IMR-90 (cell line): ENCODE data around the gene RANBP3. TPM values are rescaled to one million over a fixed set of nuclear protein-coding genes. Genes with fewer than 3 reads are reported as not detected.

Experiments
- ATAC-seq: fragments of 200-7000 bp; cut with Tn5 transposase; 2 replicates; pipeline ENCODE4 v1.9.1; 2020; ENCODE audit warnings: low read depth, mild to moderate bottlenecking, moderate library complexity
- BruUV-seq: library from RNA; stranded (reverse); fragments of 400-500 nt; replicated peaks from 2 replicates; lab custom pipeline; 2021; lab: Mats Ljungman, UMichigan
- CTCF ChIA-PET: fragments of 300-600 bp; formaldehyde crosslinking; extraction: SDS; loops from one replicate; lab custom pipeline; 2021; ENCODE audit warnings: antibody characterized with exemption; lab: Yijun Ruan, JAX
- POLR2A ChIA-PET: fragments of 300-600 bp; sonication (Branson Sonifier 250); formaldehyde crosslinking; loops from one replicate; lab custom pipeline; 2022; ENCODE audit warnings: antibody characterized with exemption; ENCODE audit not compliant: unreplicated experiment; lab: Charles Lee
- DNase-seq: peaks from one replicate; pipeline ENCODE4 v3.0.0; 2013
- H2AFZ ChIP-seq: replicated peaks from 2 replicates; pipeline ENCODE3; 2013; ENCODE audit warnings: low read length, mild to moderate bottlenecking; ENCODE audit not compliant: poor library complexity
- H2AK5ac ChIP-seq: 2 replicates; pipeline ENCODE4 v1.6.1; 2013; ENCODE audit warnings: low read depth, low read length, inconsistent platforms
- H2AK9ac ChIP-seq: replicated peaks from 2 replicates; pipeline ENCODE3; 2013; ENCODE audit warnings: mild to moderate bottlenecking, low read depth, low read length, moderate library complexity; ENCODE audit not compliant: poor library complexity
- H2BK120ac ChIP-seq: 2 replicates; pipeline ENCODE4 v1.6.1; 2013; ENCODE audit warnings: low read depth, low read length, inconsistent platforms
- H2BK15ac ChIP-seq: 3 replicates; pipeline ENCODE4 v1.6.1; 2013; ENCODE audit warnings: low read depth, low read length, inconsistent platforms
- H2BK20ac ChIP-seq: 2 replicates; pipeline ENCODE4 v1.6.1; 2013; ENCODE audit warnings: low read depth, mild to moderate bottlenecking, inconsistent platforms, low read length, moderate library complexity
- H2BK5ac ChIP-seq: 2 replicates; pipeline ENCODE4 v1.6.1; 2013; ENCODE audit warnings: mild to moderate bottlenecking, low read depth, low read length, inconsistent platforms; ENCODE audit not compliant: poor library complexity, severe bottlenecking
- H3K14ac ChIP-seq: replicated peaks from 2 replicates; pipeline ENCODE4 v1.6.1; 2013; ENCODE audit warnings: low read depth, low read length, inconsistent platforms
- H3K18ac ChIP-seq: 2 replicates; pipeline ENCODE4 v1.6.1; 2013; ENCODE audit warnings: low read depth, low read length, control low read depth
- H3K23ac ChIP-seq: 2 replicates; pipeline ENCODE4 v1.6.1; 2013; ENCODE audit warnings: low read depth, low read length, inconsistent platforms
- H3K27ac ChIP-seq: 2 replicates; pipeline ENCODE4 v1.5.1; 2013; ENCODE audit warnings: mild to moderate bottlenecking, control low read depth, low read length; ENCODE audit not compliant: insufficient read depth
- H3K27me3 ChIP-seq: 2 replicates; pipeline ENCODE4 v1.6.1; 2013; ENCODE audit warnings: low read length; ENCODE audit not compliant: control insufficient read depth, insufficient read depth
- H3K36me3 ChIP-seq: 2 replicates; pipeline ENCODE4 v1.6.1; 2013; ENCODE audit warnings: low read length, mixed read lengths; ENCODE audit not compliant: control insufficient read depth, insufficient read depth
- H3K4ac ChIP-seq: 2 replicates; pipeline ENCODE4 v1.6.1; 2013; ENCODE audit warnings: low read depth, low read length, inconsistent platforms
- H3K4me1 ChIP-seq: 2 replicates; pipeline ENCODE4 v1.6.1; 2013; ENCODE audit warnings: low read length, mixed read lengths; ENCODE audit not compliant: control insufficient read depth, insufficient read depth
- H3K4me2 ChIP-seq: 2 replicates; pipeline ENCODE4 v1.6.1; 2013; ENCODE audit warnings: low read depth, mild to moderate bottlenecking, control low read depth, low read length, moderate library complexity
- H3K4me3 ChIP-seq: 2 replicates; pipeline ENCODE4 v1.5.1; 2013; ENCODE audit warnings: low read depth, mild to moderate bottlenecking, control low read depth, low read length, moderate library complexity; ENCODE audit not compliant: insufficient read depth
- H3K56ac ChIP-seq: 2 replicates; pipeline ENCODE4 v1.6.1; 2013; ENCODE audit warnings: low read length, inconsistent platforms; ENCODE audit not compliant: insufficient read depth; ENCODE audit errors: extremely low read depth
- H3K79me1 ChIP-seq, 2 experiments: 2 replicates each; pipeline ENCODE4 v1.6.1; 2013; ENCODE audit warnings: low read length in 2 of 2, inconsistent platforms in 1 of 2, low read depth in 1 of 2
- H3K9ac ChIP-seq: 2 replicates; pipeline ENCODE4 v1.6.1; 2013; ENCODE audit warnings: low read depth, low read length, control low read depth
- H3K9me1 ChIP-seq: 2 replicates; pipeline ENCODE4 v1.6.1; 2013; ENCODE audit warnings: low read length, inconsistent platforms; ENCODE audit not compliant: insufficient read depth
- H3K9me3 ChIP-seq: 2 replicates; pipeline ENCODE4 v1.6.1; 2013; ENCODE audit warnings: low read length; ENCODE audit not compliant: control insufficient read depth, insufficient read depth
- H4K20me1 ChIP-seq: 2 replicates; pipeline ENCODE4 v1.6.1; 2013; ENCODE audit warnings: low read length, inconsistent platforms; ENCODE audit not compliant: insufficient read depth
- H4K5ac ChIP-seq: 2 replicates; pipeline ENCODE4 v1.6.1; 2013; ENCODE audit warnings: mild to moderate bottlenecking, low read depth, low read length, control low read depth
- H4K8ac ChIP-seq, 2 experiments: 2 replicates each; pipeline ENCODE4 v1.6.1; 2013; ENCODE audit warnings: low read depth in 2 of 2, low read length in 2 of 2, control low read depth in 1 of 2, inconsistent platforms in 1 of 2
- H4K91ac ChIP-seq: 2 replicates; pipeline ENCODE4 v1.6.1; 2013; ENCODE audit warnings: low read depth, low read length, inconsistent platforms; ENCODE audit not compliant: insufficient read depth
- MAFK ChIP-seq: IDR thresholded peaks from 2 replicates; pipeline ENCODE4 v1.6.1; 2012; ENCODE audit warnings: low read depth, low read length, improper control_type of control experiment
- MXI1 ChIP-seq: IDR thresholded peaks from 2 replicates; pipeline ENCODE4 v1.6.1; 2012; ENCODE audit warnings: low read depth, mild to moderate bottlenecking, low read length, moderate library complexity, borderline replicate concordance
- RAD21 ChIP-seq: IDR thresholded peaks from 2 replicates; pipeline ENCODE4 v1.6.1; 2012; ENCODE audit warnings: low read length, improper control_type of control experiment
- WGBS, 2 experiments: methylation state at CpG; one replicate each; pipeline versions ENCODE4 v1.1.5 to v1.1.7; 2013; ENCODE audit warnings: missing lambda C conversion rate in 2 of 2; ENCODE audit not compliant: insufficient read length in 1 of 2; ENCODE audit errors: extremely low coverage in 2 of 2; 5-methylcytosine and 5-hydroxymethylcytosine counted together
- dilution Hi-C: fragments of 300-500 bp; cut with HindIII; formaldehyde crosslinking; loops from one replicate; pipeline ENCODE4 v1.14.3; 2018; ENCODE audit warnings: low sequenced_read_pairs; ENCODE audit not compliant: unreplicated experiment
- in situ Hi-C: fragments of 300-500 bp; cut with MboI; formaldehyde crosslinking; loops from 3 replicates; pipeline ENCODE4 v1.14.3; 2019; ENCODE audit warnings: low sequenced_read_pairs, inconsistent platforms, mixed read lengths
- intact Hi-C: fragments of 100-400 bp; cut with micrococcal nuclease; formaldehyde crosslinking; loops from 2 replicates; pipeline ENCODE4 v1.10.0; 2022
- polyA plus RNA-seq, 3 experiments: library from polyadenylated mRNA; depleted of rRNA; stranded (reverse); fragments of >200 nt; gene quantifications; 2 replicates each; pipeline ENCODE4 v1.2.3, GENCODE V29; 2012; ENCODE audit warnings: low replicate concordance in 1 of 3
- total RNA-seq: library from RNA; depleted of rRNA; stranded (reverse); fragments of >200 nt; gene quantifications from 2 replicates; pipeline ENCODE4 v1.2.3, GENCODE V29; 2012
- TF ChIP-seq, protein P1 (sequence below): fragments of 150-350 bp; IDR thresholded peaks from 2 replicates; pipeline ENCODE4 v1.6.1; 2017; ENCODE audit warnings: mild to moderate bottlenecking, antibody characterized with exemption, low read length, low read depth
- TF ChIP-seq, protein P2 (sequence below): conservative IDR thresholded peaks from 2 replicates; pipeline ENCODE4 v1.5.1; 2012; ENCODE audit warnings: mild to moderate bottlenecking, low read depth, low read length, improper control_type of control experiment

The RANBP3 gene
- total and polyA plus RNA-seq, 2 of the 4 experiments (the other 2 are of a cell fraction): 42.5 to 111 TPM

- Histone ChIP-seq H2BK5ac (no peak overlapping the region), H2BK20ac (no peak overlapping the region), H4K91ac (no peak overlapping the region), H3K4ac (no peak overlapping the region), H2BK120ac (no peak overlapping the region), H3K9ac (no peak overlapping the region), H3K4me1 (no peaks in the 10 kb centered on the region; the same call in 1 of the 2 replicates), H2AK9ac (no peak overlapping the region), H3K18ac (no peak overlapping the region), H3K27me3 (no peaks in the 10 kb centered on the region), H4K5ac (no peak overlapping the region), H3K14ac (no peak overlapping the region), H3K56ac (no peak overlapping the region), H3K4me2 (no peak overlapping the region), H3K79me1 (no peaks in the 10 kb centered on the region), H2BK15ac (no peak overlapping the region), H3K27ac (no peak overlapping the region), H2AK5ac (no peak overlapping the region), H2AFZ (no peak overlapping the region), H3K9me3 (no peaks in the 10 kb centered on the region), H3K36me3 (peaks cover 4% of the 10 kb centered on the region; the same call in 1 of the 2 replicates), H3K23ac (no peak overlapping the region), H4K20me1 (no peaks in the 10 kb centered on the region), H4K8ac (no peak overlapping the region), H3K4me3 (no peak overlapping the region), H3K9me1 (no peaks in the 10 kb centered on the region)
- in situ Hi-C loops (no loop called here), dilution Hi-C loops (no loop called here), intact Hi-C loops (no loop called here)
- TF ChIP-seq, protein P1, sequence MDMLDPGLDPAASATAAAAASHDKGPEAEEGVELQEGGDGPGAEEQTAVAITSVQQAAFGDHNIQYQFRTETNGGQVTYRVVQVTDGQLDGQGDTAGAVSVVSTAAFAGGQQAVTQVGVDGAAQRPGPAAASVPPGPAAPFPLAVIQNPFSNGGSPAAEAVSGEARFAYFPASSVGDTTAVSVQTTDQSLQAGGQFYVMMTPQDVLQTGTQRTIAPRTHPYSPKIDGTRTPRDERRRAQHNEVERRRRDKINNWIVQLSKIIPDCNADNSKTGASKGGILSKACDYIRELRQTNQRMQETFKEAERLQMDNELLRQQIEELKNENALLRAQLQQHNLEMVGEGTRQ: no peak
- TF ChIP-seq RAD21 (no peak), MXI1 (no peak), MAFK (no peak)
- TF ChIP-seq, protein P2, sequence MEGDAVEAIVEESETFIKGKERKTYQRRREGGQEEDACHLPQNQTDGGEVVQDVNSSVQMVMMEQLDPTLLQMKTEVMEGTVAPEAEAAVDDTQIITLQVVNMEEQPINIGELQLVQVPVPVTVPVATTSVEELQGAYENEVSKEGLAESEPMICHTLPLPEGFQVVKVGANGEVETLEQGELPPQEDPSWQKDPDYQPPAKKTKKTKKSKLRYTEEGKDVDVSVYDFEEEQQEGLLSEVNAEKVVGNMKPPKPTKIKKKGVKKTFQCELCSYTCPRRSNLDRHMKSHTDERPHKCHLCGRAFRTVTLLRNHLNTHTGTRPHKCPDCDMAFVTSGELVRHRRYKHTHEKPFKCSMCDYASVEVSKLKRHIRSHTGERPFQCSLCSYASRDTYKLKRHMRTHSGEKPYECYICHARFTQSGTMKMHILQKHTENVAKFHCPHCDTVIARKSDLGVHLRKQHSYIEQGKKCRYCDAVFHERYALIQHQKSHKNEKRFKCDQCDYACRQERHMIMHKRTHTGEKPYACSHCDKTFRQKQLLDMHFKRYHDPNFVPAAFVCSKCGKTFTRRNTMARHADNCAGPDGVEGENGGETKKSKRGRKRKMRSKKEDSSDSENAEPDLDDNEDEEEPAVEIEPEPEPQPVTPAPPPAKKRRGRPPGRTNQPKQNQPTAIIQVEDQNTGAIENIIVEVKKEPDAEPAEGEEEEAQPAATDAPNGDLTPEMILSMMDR: no peak
- 100% methylated on average over 1 of the region's 17 CpGs; no CpG with 5 or more reads in 1 of the 2 experiments for WGBS, 2 experiments
- ChIA-PET CTCF (no interaction called here), POLR2A (no interaction called here)
- no TSS peak for BruUV-seq
- no peak for DNase-seq
- ATAC-seq: no peak
These were observed 19.4 kb upstream of the RANBP3 start for GRCh38 chr19:5997371-5997770.
